CD4-positive, alpha-beta T cell treated with Interleukin-1 beta for 1 hour (primary cell): ENCODE measurements around the gene ERC2.

Experiments
- DNase-seq, 2 donors: peaks; one replicate each; pipeline ENCODE4 v3.0.0-alpha.2; 2020 to 2022

ERC2 gene

DNA sequence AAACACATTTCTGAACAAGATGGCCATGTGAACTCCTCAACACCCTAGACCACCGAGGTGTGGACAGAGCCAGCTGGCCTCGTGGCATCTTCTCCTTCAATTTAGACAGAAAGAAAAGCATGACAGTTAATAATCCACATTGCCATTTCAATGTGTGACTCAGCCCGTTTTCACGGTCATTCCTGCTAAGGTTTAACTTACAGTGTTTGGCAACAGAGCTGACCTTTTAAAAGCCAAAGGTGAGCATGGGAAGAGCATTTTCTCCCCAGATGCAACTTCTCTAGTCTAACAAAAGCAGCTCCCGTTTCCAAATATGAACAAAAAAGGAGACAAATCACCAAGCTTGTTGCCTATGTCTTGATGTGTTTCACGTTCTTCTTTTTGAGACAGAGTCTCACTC is 563.6 kb downstream of the ERC2 start:
- DNase-seq: no peak

- no peak for DNase-seq
These were observed 564.6 kb downstream of the ERC2 start for GRCh38 chr3:55903680-55904079.

GRCh38 chr3:55902221-55902900 is 565.9 kb downstream of the ERC2 start:
- no peak for DNase-seq

GRCh38 chr3:55899887-55900286 is 568.4 kb downstream of the ERC2 start:
- DNase-seq: no peak

- DNase-seq: no peak
These were observed 570.6 kb downstream of the ERC2 start for GRCh38 chr3:55897573-55898224.

DNA sequence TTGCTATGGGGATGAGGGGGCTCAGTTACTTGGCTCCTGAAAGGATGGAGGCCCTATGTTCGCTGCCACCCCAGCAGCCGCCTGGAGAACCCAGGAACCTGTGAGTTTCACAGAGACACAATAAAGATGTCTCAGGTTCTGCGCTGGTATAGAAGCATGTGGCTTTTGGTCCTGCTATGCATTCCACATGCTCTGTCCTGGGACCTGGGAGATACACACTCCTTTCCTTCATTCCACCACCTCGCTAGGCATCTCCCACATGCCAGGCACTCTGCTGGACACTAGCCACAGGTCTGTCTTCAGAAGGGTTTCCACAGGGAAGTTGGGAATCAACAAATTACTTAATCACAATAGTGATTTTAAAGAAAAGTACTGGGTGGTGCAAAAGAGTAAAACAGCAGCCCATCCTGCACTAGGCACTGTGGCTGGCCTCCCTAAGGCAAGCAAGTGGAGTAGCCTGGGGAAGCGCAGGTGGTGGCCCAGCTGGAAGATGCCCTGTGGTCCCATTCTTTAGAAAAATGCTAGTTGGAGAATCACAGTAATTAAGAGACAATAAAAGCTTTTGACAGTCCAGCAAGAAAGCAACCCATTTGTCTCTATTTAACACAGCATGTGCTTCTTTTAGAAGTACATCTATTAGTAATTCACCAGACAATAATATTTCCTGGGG is 572.2 kb downstream of the ERC2 start:
- no peak for DNase-seq

DNA sequence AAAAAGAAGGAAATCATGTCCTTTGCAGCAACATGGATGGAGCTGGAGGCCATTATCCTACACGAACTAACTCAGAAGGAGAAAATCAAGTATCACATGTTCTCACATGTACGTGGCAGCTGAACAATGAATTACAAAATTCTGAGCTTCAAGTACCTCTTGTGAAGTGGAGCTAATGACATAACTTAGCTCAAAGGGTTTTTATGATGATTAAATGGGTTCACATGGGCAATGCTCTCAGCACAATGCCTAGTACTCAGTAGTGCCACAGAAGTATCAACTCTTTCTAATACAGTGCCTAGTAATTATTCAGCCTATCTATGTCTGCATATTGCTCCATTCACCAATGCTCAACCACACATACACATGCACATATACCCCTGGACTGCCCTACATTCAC is 573.7 kb downstream of the ERC2 start:
- DNase-seq: no peak

DNA sequence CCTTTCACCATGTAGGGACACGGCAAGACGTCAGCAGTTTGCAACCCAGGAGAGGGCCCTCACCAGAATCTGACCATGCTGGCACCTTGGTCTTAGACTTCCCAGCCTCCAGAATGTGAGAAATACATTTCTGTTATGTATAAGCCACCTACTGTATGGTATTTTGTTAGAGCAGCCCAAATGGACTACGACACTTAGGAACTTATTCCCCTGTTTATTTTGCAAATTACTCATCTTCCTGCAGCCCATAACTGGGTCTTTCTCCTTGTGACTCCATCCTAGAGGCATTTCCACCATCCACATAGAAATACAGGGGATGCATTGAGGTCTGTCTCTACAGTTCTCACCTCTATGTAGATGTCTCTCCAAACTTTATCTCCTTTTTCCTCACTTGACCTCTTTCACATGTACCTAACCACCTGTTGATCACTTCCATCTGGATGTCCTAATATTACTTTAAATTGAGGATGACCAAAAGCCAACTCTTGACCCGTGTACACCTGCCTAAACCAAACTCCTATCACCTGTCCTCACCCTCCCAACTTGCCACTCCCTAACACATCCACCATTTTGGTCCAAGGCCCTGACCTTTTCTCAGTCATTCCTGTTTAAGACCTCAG is 575.1 kb downstream of the ERC2 start:
- DNase-seq: no peak

GRCh38 chr3:55891106-55891505 is 577.2 kb downstream of the ERC2 start:
- no peak for DNase-seq

GRCh38 chr3:55888282-55888885 is 579.9 kb downstream of the ERC2 start:
- DNase-seq: no peak

DNA sequence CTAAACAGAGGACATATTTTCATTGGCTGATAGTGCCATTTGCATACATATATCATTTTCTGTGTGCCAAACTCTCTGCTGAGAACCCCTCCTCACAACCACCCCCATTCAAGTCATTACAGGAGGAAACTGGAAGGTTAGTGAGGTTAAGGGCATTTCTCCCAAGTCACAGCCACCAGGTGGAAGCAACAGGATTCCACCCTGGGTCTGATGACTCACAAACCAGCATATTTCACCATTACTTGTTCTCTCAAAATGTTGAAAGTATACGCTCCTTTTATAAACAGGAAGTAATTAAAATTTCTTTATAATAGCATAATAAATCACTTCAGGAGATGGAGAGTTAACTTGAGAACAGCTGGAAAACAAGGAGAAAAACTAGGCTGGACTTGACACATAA is 582.5 kb downstream of the ERC2 start:
- no peak for DNase-seq

- DNase-seq: no peak
These were observed 583.6 kb downstream of the ERC2 start for GRCh38 chr3:55884491-55885285.

- DNase-seq: no peak
These were observed 584.2 kb downstream of the ERC2 start for GRCh38 chr3:55884066-55884465.

- no peak for DNase-seq
These were observed 586.3 kb downstream of the ERC2 start for GRCh38 chr3:55882006-55882405.

- DNase-seq: no peak
These were observed 587.9 kb downstream of the ERC2 start for GRCh38 chr3:55880357-55880756.

DNA sequence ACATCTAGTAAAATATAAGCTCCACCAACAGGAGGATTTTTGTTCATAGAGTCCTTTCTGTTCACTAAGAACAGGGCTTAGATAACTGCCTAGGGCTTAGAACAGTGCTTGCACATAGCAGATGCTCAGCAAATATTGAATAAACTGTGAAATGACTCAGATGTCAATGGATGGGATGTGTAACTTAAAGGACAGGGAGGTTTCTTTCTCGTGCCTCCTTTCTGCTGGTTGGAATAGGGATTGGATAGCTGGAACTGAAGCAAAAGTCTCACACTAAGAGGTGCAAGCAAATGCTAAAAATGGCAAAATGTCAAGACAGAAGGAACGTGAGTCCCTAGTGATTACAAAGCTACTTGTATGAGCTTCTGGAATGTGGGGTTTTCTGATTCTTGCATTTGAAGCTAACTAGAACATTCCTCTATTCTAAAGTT is 588.4 kb downstream of the ERC2 start:
- DNase-seq: no peak

- DNase-seq: no peak
These were observed 590.6 kb downstream of the ERC2 start for GRCh38 chr3:55877703-55878102.

GRCh38 chr3:55876560-55876959 is 591.7 kb downstream of the ERC2 start:
- DNase-seq: no peak

DNA sequence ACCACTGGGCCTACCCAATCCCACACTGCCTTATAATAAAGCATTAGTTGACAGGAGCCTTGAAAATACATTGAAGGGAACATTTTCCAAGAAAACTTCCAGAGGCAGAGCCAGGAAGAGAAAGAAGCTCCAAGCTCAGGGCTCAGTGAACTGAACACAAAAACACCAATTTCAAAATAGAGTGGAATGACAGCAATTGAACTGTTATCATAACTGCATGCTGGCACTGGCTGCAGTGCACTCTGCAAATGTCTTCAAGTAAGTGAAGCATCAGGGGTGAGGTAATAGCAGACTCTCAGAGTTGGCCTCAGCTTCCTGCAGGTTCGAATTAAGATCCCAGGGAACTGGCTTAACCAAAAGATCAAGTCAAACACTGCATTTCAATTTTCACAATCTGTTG is 593.2 kb downstream of the ERC2 start:
- no peak for DNase-seq

DNA sequence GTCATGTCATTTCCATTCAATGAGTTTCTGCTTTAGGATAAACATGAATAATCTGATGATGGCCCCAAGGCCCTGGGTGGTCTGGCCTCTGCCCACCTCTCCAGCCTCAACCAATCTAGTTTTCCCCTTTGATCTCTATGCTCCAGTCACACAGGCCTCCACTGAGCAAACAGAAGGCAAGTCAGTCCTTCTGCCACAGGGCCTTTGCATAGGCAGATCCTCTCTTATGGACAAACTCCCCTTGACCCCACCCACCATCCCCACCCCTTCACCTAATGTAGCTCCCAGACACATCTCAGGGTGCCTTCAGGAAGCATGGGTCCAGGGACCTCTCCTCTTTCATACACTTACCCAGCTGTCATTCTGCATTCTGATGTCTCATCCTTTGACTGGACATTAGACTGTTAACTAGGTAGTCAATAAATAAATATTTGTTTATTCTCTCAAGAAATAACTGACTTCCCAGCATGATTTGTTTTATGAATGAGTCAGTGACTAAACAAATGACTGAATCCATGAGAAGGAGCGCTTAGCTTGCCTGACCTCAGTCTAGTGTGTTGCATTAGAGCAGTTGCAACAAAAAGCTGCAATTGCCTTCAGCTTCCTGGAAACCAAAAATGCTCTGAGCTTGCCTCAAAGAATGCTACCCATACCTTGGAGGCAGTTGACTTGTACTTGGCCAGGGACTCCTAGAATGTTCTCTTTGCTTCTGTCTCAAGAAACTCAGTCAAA is 594.6 kb downstream of the ERC2 start:
- DNase-seq: no peak

DNA sequence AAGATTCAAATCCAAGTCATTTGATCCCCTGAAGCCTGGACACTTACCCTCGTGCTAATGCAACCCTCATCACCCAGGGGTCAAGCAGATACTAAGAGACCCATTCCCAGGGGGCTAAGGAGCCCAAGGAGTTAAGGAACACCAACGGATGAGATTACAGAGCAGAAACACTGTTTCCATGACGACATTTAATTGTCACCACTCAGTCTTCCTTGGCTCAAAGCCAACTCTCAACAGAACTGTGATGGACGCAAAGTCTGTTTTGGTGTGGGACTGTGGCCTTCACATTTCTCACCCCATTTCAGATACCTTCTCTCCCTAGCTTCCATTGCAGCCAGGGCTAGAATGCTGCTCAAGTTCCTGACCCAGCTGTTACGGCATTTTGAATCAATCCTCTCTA is 597.7 kb downstream of the ERC2 start:
- no peak for DNase-seq

DNA sequence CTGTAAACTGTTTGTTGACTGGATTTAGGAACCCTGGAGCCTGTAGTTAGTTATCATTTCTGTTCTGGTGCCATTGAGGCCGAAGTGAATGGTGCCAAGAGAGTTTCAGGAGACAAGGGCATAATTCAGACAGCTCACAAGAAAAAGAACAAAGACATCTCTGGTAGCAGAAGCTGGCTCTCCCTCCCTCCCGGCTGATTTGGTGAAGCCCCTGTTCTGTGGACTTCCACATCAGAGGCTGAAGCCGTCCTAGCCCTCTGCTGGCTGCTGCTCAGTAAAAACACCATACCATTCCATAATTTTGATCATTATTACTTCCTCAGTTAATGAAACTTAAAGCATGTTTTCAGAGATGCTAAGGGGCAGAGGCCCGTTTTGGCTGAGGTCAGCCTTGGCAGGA is 599.9 kb downstream of the ERC2 start:
- DNase-seq: no peak
